HUES64 (cell line): ENCODE measurements around the gene HSPBP1.

Experiments used
- H3K27ac ChIP-seq: 2 replicates; pipeline ENCODE4 v1.7.0; 2013; ENCODE audit warnings: low read depth, low read length, inconsistent platforms
- H3K27me3 ChIP-seq: 2 replicates; pipeline ENCODE4 v1.6.1; 2013; ENCODE audit warnings: mild to moderate bottlenecking, low read length; ENCODE audit not compliant: insufficient read depth
- H3K36me3 ChIP-seq: 2 replicates; pipeline ENCODE4 v1.6.1; 2013; ENCODE audit warnings: mild to moderate bottlenecking, low read length; ENCODE audit not compliant: insufficient read depth
- H3K4me1 ChIP-seq: 2 replicates; pipeline ENCODE4 v1.6.1; 2013; ENCODE audit warnings: mild to moderate bottlenecking, low read length, moderate library complexity; ENCODE audit not compliant: insufficient read depth
- H3K4me3 ChIP-seq: 2 replicates; pipeline ENCODE4 v1.5.1; 2013; ENCODE audit warnings: mild to moderate bottlenecking, low read length, moderate library complexity
- H3K9ac ChIP-seq: 2 replicates; pipeline ENCODE4 v1.6.1; 2013; ENCODE audit warnings: mild to moderate bottlenecking, low read depth, low read length
- H3K9me3 ChIP-seq: 2 replicates; pipeline ENCODE4 v1.6.1; 2013; ENCODE audit warnings: low read depth, low read length; ENCODE audit not compliant: insufficient read depth
- WGBS: fragments of 150-250, 120-280 bp; methylation state at CpG from one replicate; pipeline ENCODE4 v1.1.7; 2013; ENCODE audit warnings: missing lambda C conversion rate; 5-methylcytosine and 5-hydroxymethylcytosine counted together

The HSPBP1 gene

GRCh38 chr19:55314396-55314795, 34.5 kb upstream of the HSPBP1 start:
- Histone ChIP-seq H3K4me3 (no peak overlapping the region), H3K36me3 (peaks cover 13% of the 10 kb centered on the region), H3K9ac (no peak overlapping the region), H3K27ac (no peak overlapping the region), H3K4me1 (no peaks in the 10 kb centered on the region), H3K27me3 (no peaks in the 10 kb centered on the region), H3K9me3 (no peaks in the 10 kb centered on the region)
- WGBS = 86% methylated on average over 8 of the region's 8 CpGs

GRCh38 chr19:55312621-55313512, 33.0 kb upstream of the HSPBP1 start:
- Histone ChIP-seq H3K36me3 (peaks cover 26% of the 10 kb centered on the region), H3K27ac (no peak overlapping the region), H3K4me1 (no peaks in the 10 kb centered on the region), H3K9me3 (no peaks in the 10 kb centered on the region), H3K27me3 (no peaks in the 10 kb centered on the region), H3K9ac (no peak overlapping the region), H3K4me3 (no peak overlapping the region)
- 93% methylated on average over 47 of the region's 47 CpGs for WGBS

DNA sequence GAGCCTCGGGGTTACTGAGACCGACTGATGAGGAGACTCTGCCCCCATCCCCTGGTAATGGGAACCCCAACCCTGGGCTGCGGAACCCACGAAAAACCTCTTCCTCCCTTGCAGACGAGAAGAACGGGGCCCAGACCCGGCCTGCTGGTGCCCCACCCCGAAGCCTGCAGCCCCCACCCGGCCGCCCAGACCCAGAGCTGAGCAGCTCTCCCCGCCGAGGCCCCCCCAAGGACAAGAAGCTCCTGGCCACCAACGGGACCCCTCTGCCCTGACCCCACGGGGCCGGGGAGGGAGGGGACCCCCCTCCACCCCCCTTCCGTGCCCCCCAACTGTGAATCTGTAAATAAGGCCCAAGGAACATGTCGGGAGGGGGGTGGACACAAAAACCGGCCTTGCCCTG, 31.9 kb upstream of the HSPBP1 start:
- 96% methylated on average over 18 of the region's 18 CpGs for WGBS
- Histone ChIP-seq H3K4me1 (no peaks in the 10 kb centered on the region), H3K27me3 (no peaks in the 10 kb centered on the region), H3K9me3 (no peaks in the 10 kb centered on the region), H3K9ac (no peak overlapping the region), H3K36me3 (peaks cover 31% of the 10 kb centered on the region), H3K4me3 (no peak overlapping the region), H3K27ac (no peak overlapping the region)

GRCh38 chr19:55311397-55311796, 31.5 kb upstream of the HSPBP1 start:
- Histone ChIP-seq H3K4me1 (no peaks in the 10 kb centered on the region), H3K9me3 (no peaks in the 10 kb centered on the region), H3K27ac (no peak overlapping the region), H3K9ac (no peak overlapping the region), H3K4me3 (no peak overlapping the region), H3K27me3 (no peaks in the 10 kb centered on the region), H3K36me3 (peaks cover 35% of the 10 kb centered on the region)
- 88% methylated on average over 9 of the region's 9 CpGs for WGBS

- H3K27ac ChIP-seq = no peak overlapping the region
- no peaks in the 10 kb centered on the region for H3K4me1 ChIP-seq
- WGBS = 93% methylated on average over 7 of the region's 7 CpGs
- H3K36me3 ChIP-seq = peaks cover 43% of the 10 kb centered on the region
- no peaks in the 10 kb centered on the region for H3K9me3 ChIP-seq
- no peak overlapping the region for H3K4me3 ChIP-seq
- no peak overlapping the region for H3K9ac ChIP-seq
- no peaks in the 10 kb centered on the region for H3K27me3 ChIP-seq
Measured at GRCh38 chr19:55310498-55310897, 30.6 kb upstream of the HSPBP1 start.

DNA sequence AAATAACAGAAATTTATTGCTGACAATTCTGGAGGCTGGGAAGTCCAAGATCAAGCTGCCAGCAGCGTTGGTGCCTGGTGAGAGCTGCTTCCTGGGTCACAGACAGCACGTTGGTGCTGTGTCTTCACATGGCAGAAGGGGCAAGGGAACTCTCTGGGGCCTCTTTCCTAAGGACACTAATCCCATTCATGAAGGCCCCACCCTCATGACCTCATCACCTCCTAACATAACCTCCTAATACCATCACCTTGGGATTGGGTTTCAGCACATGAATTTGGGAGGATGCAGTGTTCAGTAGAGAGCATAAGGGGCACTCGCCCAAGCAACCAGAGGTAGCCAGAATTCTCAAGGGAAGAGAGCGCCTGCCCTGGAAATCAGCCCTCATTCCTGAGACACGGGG, 29.5 kb upstream of the HSPBP1 start:
- Histone ChIP-seq H3K27me3 (no peaks in the 10 kb centered on the region), H3K27ac (no peak overlapping the region), H3K9me3 (no peaks in the 10 kb centered on the region), H3K4me1 (no peaks in the 10 kb centered on the region; the same call in 1 of the 2 replicates), H3K36me3 (peaks cover 50% of the 10 kb centered on the region), H3K4me3 (no peak overlapping the region), H3K9ac (no peak overlapping the region)
- 93% methylated on average over 5 of the region's 5 CpGs for WGBS

- Histone ChIP-seq H3K4me1 (no peaks in the 10 kb centered on the region; the same call in 1 of the 2 replicates), H3K27me3 (no peaks in the 10 kb centered on the region), H3K4me3 (no peak overlapping the region), H3K36me3 (peaks cover 60% of the 10 kb centered on the region), H3K9me3 (no peaks in the 10 kb centered on the region), H3K27ac (no peak overlapping the region), H3K9ac (no peak overlapping the region)
- WGBS = 93% methylated on average over 10 of the region's 11 CpGs
Measured at GRCh38 chr19:55308281-55308680, 28.4 kb upstream of the HSPBP1 start.

- H3K9ac ChIP-seq = no peak overlapping the region
- no peaks in the 10 kb centered on the region; the same call in 1 of the 2 replicates for H3K4me1 ChIP-seq
- H3K4me3 ChIP-seq = no peak overlapping the region
- WGBS = 93% methylated on average over 3 of the region's 3 CpGs
- H3K36me3 ChIP-seq = peaks cover 68% of the 10 kb centered on the region
- no peaks in the 10 kb centered on the region for H3K27me3 ChIP-seq
- H3K9me3 ChIP-seq = no peaks in the 10 kb centered on the region
- no peak overlapping the region for H3K27ac ChIP-seq
Measured at GRCh38 chr19:55306712-55307111, 26.8 kb upstream of the HSPBP1 start.

DNA sequence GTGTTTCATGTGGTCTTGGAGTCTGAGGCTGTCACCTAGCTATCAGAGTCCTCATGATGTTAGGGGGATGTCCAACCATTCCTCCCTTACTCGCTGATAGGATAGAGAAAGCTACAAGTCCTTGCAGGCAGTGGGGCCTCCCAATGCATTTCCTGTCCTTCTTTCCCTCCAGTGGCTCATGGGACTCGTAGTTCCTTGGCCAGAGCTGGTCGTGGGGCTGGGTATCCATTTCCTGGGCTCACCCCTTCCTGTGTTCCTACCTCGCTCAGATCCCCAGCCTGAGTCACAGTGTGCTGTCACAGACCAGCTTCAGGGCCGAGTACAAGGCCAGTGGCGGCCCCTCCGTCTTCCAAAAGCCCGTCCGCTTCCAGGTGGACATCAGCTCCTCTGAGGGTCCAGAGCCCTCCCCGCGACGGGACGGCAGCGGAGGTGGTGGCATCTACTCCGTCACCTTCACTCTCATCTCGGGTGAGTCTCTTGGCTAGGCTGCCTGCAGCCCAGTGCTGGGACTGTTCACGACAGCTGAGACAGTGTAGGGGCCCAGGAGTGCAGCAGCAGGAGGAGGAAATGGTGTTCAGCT, 26.2 kb upstream of the HSPBP1 start:
- no peak overlapping the region for H3K27ac ChIP-seq
- H3K4me1 ChIP-seq = peaks cover 6% of the 10 kb centered on the region
- no peak overlapping the region for H3K4me3 ChIP-seq
- H3K27me3 ChIP-seq = no peaks in the 10 kb centered on the region
- H3K9me3 ChIP-seq = no peaks in the 10 kb centered on the region
- no peak overlapping the region for H3K9ac ChIP-seq
- WGBS = 94% methylated on average over 17 of the region's 17 CpGs
- peaks cover 68% of the 10 kb centered on the region for H3K36me3 ChIP-seq

DNA sequence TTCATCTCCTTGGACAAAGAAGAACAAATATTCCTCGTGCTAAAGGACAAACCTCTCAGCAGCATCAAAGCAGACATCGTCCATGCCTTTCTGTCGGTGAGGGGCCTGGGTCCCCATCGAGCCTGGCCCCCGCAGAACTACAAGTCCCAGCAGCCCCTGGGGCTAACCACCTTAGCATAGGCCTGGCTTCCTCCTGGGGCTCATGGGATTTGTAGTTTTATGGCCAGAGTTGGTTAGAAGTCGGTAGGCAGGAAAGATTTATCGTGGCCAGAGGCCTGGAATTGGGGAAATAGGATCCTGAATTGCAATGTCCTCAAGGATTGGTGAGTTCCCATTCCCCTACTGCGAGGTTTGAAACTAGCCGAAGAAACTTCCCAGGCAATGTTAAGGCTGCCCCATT, 25.6 kb upstream of the HSPBP1 start:
- no peaks in the 10 kb centered on the region for H3K27me3 ChIP-seq
- H3K9me3 ChIP-seq = no peaks in the 10 kb centered on the region
- WGBS = 92% methylated on average over 9 of the region's 9 CpGs
- H3K4me1 ChIP-seq = peaks cover 9% of the 10 kb centered on the region
- no peak overlapping the region for H3K27ac ChIP-seq
- peaks cover 70% of the 10 kb centered on the region for H3K36me3 ChIP-seq
- no peak overlapping the region for H3K9ac ChIP-seq
- no peak overlapping the region for H3K4me3 ChIP-seq

DNA sequence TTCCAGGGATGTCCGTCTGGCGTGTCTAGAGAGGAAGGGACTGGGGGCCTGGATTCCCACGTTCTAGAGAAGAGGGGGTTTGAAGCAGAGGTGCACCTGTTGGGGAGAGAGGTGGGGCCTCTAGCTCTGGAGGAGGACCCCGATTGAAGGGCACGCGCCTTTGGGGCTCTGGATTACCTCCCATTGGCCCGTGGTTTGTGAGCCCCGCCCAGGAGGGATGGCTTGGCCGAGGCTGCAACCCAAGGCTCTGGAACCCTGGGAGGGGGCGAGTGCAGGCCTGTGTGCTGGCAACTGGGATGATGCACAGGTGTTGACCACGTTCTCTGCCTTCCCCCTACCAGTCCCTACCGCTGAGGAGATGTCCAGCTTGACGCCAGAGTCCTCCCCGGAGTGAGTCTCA, 25.1 kb upstream of the HSPBP1 start:
- no peaks in the 10 kb centered on the region for H3K9me3 ChIP-seq
- H3K36me3 ChIP-seq = peaks cover 67% of the 10 kb centered on the region
- WGBS = 89% methylated on average over 14 of the region's 14 CpGs
- H3K27ac ChIP-seq = no peak overlapping the region
- H3K27me3 ChIP-seq = no peaks in the 10 kb centered on the region
- peaks cover 9% of the 10 kb centered on the region for H3K4me1 ChIP-seq
- H3K9ac ChIP-seq = no peak overlapping the region
- H3K4me3 ChIP-seq = no peak overlapping the region
